IMR-90 (cell line): ENCODE measurements around the gene KRT83. TPM values are rescaled to one million over a fixed set of nuclear protein-coding genes. Genes with fewer than 3 reads are reported as not detected.

ENCODE experiments used
- ATAC-seq: fragments of 200-7000 bp; cut with Tn5 transposase; 2 replicates; pipeline ENCODE4 v1.9.1; 2020; ENCODE audit warnings: low read depth, mild to moderate bottlenecking, moderate library complexity
- BruUV-seq: library from RNA; stranded (reverse); fragments of 400-500 nt; replicated peaks from 2 replicates; lab custom pipeline; 2021; lab: Mats Ljungman, UMichigan
- CTCF ChIA-PET: fragments of 300-600 bp; formaldehyde crosslinking; extraction: SDS; loops from one replicate; lab custom pipeline; 2021; ENCODE audit warnings: antibody characterized with exemption; lab: Yijun Ruan, JAX
- POLR2A ChIA-PET: fragments of 300-600 bp; sonication (Branson Sonifier 250); formaldehyde crosslinking; loops from one replicate; lab custom pipeline; 2022; ENCODE audit warnings: antibody characterized with exemption; ENCODE audit not compliant: unreplicated experiment; lab: Charles Lee
- DNase-seq: peaks from one replicate; pipeline ENCODE4 v3.0.0; 2013
- H2AFZ ChIP-seq: replicated peaks from 2 replicates; pipeline ENCODE3; 2013; ENCODE audit warnings: low read length, mild to moderate bottlenecking; ENCODE audit not compliant: poor library complexity
- H2AK5ac ChIP-seq: 2 replicates; pipeline ENCODE4 v1.6.1; 2013; ENCODE audit warnings: low read depth, low read length, inconsistent platforms
- H2AK9ac ChIP-seq: replicated peaks from 2 replicates; pipeline ENCODE3; 2013; ENCODE audit warnings: mild to moderate bottlenecking, low read depth, low read length, moderate library complexity; ENCODE audit not compliant: poor library complexity
- H2BK120ac ChIP-seq: 2 replicates; pipeline ENCODE4 v1.6.1; 2013; ENCODE audit warnings: low read depth, low read length, inconsistent platforms
- H2BK15ac ChIP-seq: 3 replicates; pipeline ENCODE4 v1.6.1; 2013; ENCODE audit warnings: low read depth, low read length, inconsistent platforms
- H2BK20ac ChIP-seq: 2 replicates; pipeline ENCODE4 v1.6.1; 2013; ENCODE audit warnings: low read depth, mild to moderate bottlenecking, inconsistent platforms, low read length, moderate library complexity
- H2BK5ac ChIP-seq: 2 replicates; pipeline ENCODE4 v1.6.1; 2013; ENCODE audit warnings: mild to moderate bottlenecking, low read depth, low read length, inconsistent platforms; ENCODE audit not compliant: poor library complexity, severe bottlenecking
- H3K14ac ChIP-seq: replicated peaks from 2 replicates; pipeline ENCODE4 v1.6.1; 2013; ENCODE audit warnings: low read depth, low read length, inconsistent platforms
- H3K18ac ChIP-seq: 2 replicates; pipeline ENCODE4 v1.6.1; 2013; ENCODE audit warnings: low read depth, low read length, control low read depth
- H3K23ac ChIP-seq: 2 replicates; pipeline ENCODE4 v1.6.1; 2013; ENCODE audit warnings: low read depth, low read length, inconsistent platforms
- H3K27ac ChIP-seq: 2 replicates; pipeline ENCODE4 v1.5.1; 2013; ENCODE audit warnings: mild to moderate bottlenecking, control low read depth, low read length; ENCODE audit not compliant: insufficient read depth
- H3K27me3 ChIP-seq: 2 replicates; pipeline ENCODE4 v1.6.1; 2013; ENCODE audit warnings: low read length; ENCODE audit not compliant: control insufficient read depth, insufficient read depth
- H3K36me3 ChIP-seq: 2 replicates; pipeline ENCODE4 v1.6.1; 2013; ENCODE audit warnings: low read length, mixed read lengths; ENCODE audit not compliant: control insufficient read depth, insufficient read depth
- H3K4ac ChIP-seq: 2 replicates; pipeline ENCODE4 v1.6.1; 2013; ENCODE audit warnings: low read depth, low read length, inconsistent platforms
- H3K4me1 ChIP-seq: 2 replicates; pipeline ENCODE4 v1.6.1; 2013; ENCODE audit warnings: low read length, mixed read lengths; ENCODE audit not compliant: control insufficient read depth, insufficient read depth
- H3K4me2 ChIP-seq: 2 replicates; pipeline ENCODE4 v1.6.1; 2013; ENCODE audit warnings: low read depth, mild to moderate bottlenecking, control low read depth, low read length, moderate library complexity
- H3K4me3 ChIP-seq: 2 replicates; pipeline ENCODE4 v1.5.1; 2013; ENCODE audit warnings: low read depth, mild to moderate bottlenecking, control low read depth, low read length, moderate library complexity; ENCODE audit not compliant: insufficient read depth
- H3K56ac ChIP-seq: 2 replicates; pipeline ENCODE4 v1.6.1; 2013; ENCODE audit warnings: low read length, inconsistent platforms; ENCODE audit not compliant: insufficient read depth; ENCODE audit errors: extremely low read depth
- H3K79me1 ChIP-seq, 2 experiments: 2 replicates each; pipeline ENCODE4 v1.6.1; 2013; ENCODE audit warnings: low read length in 2 of 2, inconsistent platforms in 1 of 2, low read depth in 1 of 2
- H3K9ac ChIP-seq: 2 replicates; pipeline ENCODE4 v1.6.1; 2013; ENCODE audit warnings: low read depth, low read length, control low read depth
- H3K9me1 ChIP-seq: 2 replicates; pipeline ENCODE4 v1.6.1; 2013; ENCODE audit warnings: low read length, inconsistent platforms; ENCODE audit not compliant: insufficient read depth
- H3K9me3 ChIP-seq: 2 replicates; pipeline ENCODE4 v1.6.1; 2013; ENCODE audit warnings: low read length; ENCODE audit not compliant: control insufficient read depth, insufficient read depth
- H4K20me1 ChIP-seq: 2 replicates; pipeline ENCODE4 v1.6.1; 2013; ENCODE audit warnings: low read length, inconsistent platforms; ENCODE audit not compliant: insufficient read depth
- H4K5ac ChIP-seq: 2 replicates; pipeline ENCODE4 v1.6.1; 2013; ENCODE audit warnings: mild to moderate bottlenecking, low read depth, low read length, control low read depth
- H4K8ac ChIP-seq, 2 experiments: 2 replicates each; pipeline ENCODE4 v1.6.1; 2013; ENCODE audit warnings: low read depth in 2 of 2, low read length in 2 of 2, control low read depth in 1 of 2, inconsistent platforms in 1 of 2
- H4K91ac ChIP-seq: 2 replicates; pipeline ENCODE4 v1.6.1; 2013; ENCODE audit warnings: low read depth, low read length, inconsistent platforms; ENCODE audit not compliant: insufficient read depth
- BHLHE40 ChIP-seq: fragments of 150-350 bp; IDR thresholded peaks from 2 replicates; pipeline ENCODE4 v1.6.1; 2016; ENCODE audit warnings: mild to moderate bottlenecking, low read depth, low read length
- MAZ ChIP-seq: IDR thresholded peaks from 2 replicates; pipeline ENCODE4 v1.6.1; 2012; ENCODE audit warnings: low read depth, mild to moderate bottlenecking, low read length, improper control_type of control experiment, moderate library complexity, borderline replicate concordance
- MXI1 ChIP-seq: IDR thresholded peaks from 2 replicates; pipeline ENCODE4 v1.6.1; 2012; ENCODE audit warnings: low read depth, mild to moderate bottlenecking, low read length, moderate library complexity, borderline replicate concordance
- NFE2L2 ChIP-seq: fragments of 150-350 bp; IDR thresholded peaks from 2 replicates; pipeline ENCODE4 v1.6.1; 2016; ENCODE audit warnings: low read depth, mild to moderate bottlenecking, low read length
- RAD21 ChIP-seq: IDR thresholded peaks from 2 replicates; pipeline ENCODE4 v1.6.1; 2012; ENCODE audit warnings: low read length, improper control_type of control experiment
- RCOR1 ChIP-seq: IDR thresholded peaks from 2 replicates; pipeline ENCODE4 v1.6.1; 2012; ENCODE audit warnings: mild to moderate bottlenecking, low read length, improper control_type of control experiment; ENCODE audit not compliant: insufficient replicate concordance
- RFX5 ChIP-seq: IDR thresholded peaks from 2 replicates; pipeline ENCODE4 v1.8.0; 2012; ENCODE audit warnings: low read depth, mild to moderate bottlenecking, low read length, moderate library complexity
- SMC3 ChIP-seq: fragments of 150-350 bp; IDR thresholded peaks from 2 replicates; pipeline ENCODE4 v1.6.1; 2016; ENCODE audit warnings: low read depth, mild to moderate bottlenecking, antibody characterized with exemption, low read length, moderate library complexity
- WGBS, 2 experiments: methylation state at CpG; one replicate each; pipeline versions ENCODE4 v1.1.5 to v1.1.7; 2013; ENCODE audit warnings: missing lambda C conversion rate in 2 of 2; ENCODE audit not compliant: insufficient read length in 1 of 2; ENCODE audit errors: extremely low coverage in 2 of 2; 5-methylcytosine and 5-hydroxymethylcytosine counted together
- dilution Hi-C: fragments of 300-500 bp; cut with HindIII; formaldehyde crosslinking; loops from one replicate; pipeline ENCODE4 v1.14.3; 2018; ENCODE audit warnings: low sequenced_read_pairs; ENCODE audit not compliant: unreplicated experiment
- in situ Hi-C: fragments of 300-500 bp; cut with MboI; formaldehyde crosslinking; loops from 3 replicates; pipeline ENCODE4 v1.14.3; 2019; ENCODE audit warnings: low sequenced_read_pairs, inconsistent platforms, mixed read lengths
- intact Hi-C: fragments of 100-400 bp; cut with micrococcal nuclease; formaldehyde crosslinking; loops from 2 replicates; pipeline ENCODE4 v1.10.0; 2022
- polyA plus RNA-seq, 3 experiments: library from polyadenylated mRNA; depleted of rRNA; stranded (reverse); fragments of >200 nt; gene quantifications; 2 replicates each; pipeline ENCODE4 v1.2.3, GENCODE V29; 2012; ENCODE audit warnings: low replicate concordance in 1 of 3
- total RNA-seq: library from RNA; depleted of rRNA; stranded (reverse); fragments of >200 nt; gene quantifications from 2 replicates; pipeline ENCODE4 v1.2.3, GENCODE V29; 2012
- TF ChIP-seq, protein P1 (sequence below): fragments of 150-350 bp; IDR thresholded peaks from 2 replicates; pipeline ENCODE4 v1.6.1; 2016; ENCODE audit warnings: low read depth, mild to moderate bottlenecking, low read length, moderate library complexity, borderline replicate concordance

Gene KRT83
- total and polyA plus RNA-seq, 2 of the 4 experiments (the other 2 are of a cell fraction): not detected

DNA sequence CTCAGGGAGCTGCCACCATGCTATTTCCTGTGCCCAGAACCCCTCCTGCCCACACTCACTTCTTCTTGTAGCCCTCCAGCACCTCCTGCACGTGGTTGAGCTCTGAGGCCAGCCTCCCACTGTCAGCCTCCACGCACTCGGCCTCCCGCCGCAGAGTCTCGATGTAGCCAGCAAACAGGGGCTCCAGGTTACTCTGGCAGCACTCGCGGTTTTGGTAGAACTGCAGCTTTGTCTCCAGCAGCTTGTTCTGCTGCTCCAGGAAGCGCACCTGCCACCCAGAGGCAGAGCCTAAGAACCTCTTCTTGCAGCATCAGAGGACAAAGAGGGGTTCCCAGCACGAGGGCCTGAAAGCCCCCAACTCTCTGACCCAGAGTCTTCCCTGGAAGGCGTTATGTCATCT, 2.1 kb downstream of the KRT83 start:
- Histone ChIP-seq H4K91ac (no peak overlapping the region), H3K56ac (no peak overlapping the region), H3K9ac (no peak overlapping the region), H3K18ac (no peak overlapping the region), H4K8ac (no peak overlapping the region), H3K4ac (no peak overlapping the region), H2BK15ac (no peak overlapping the region), H2AK5ac (no peak overlapping the region), H3K9me1 (no peaks in the 10 kb centered on the region), H3K36me3 (no peaks in the 10 kb centered on the region), H3K27me3 (peaks cover 82% of the 10 kb centered on the region), H2BK20ac (no peak overlapping the region), H3K27ac (no peak overlapping the region), H2AFZ (no peak overlapping the region), H3K4me2 (no peak overlapping the region), H4K5ac (no peak overlapping the region), H2BK5ac (no peak overlapping the region), H3K9me3 (no peaks in the 10 kb centered on the region), H3K23ac (no peak overlapping the region), H2AK9ac (no peak overlapping the region), H4K20me1 (no peaks in the 10 kb centered on the region), H3K4me3 (no peak overlapping the region), H3K79me1 (no peaks in the 10 kb centered on the region), H3K4me1 (no peaks in the 10 kb centered on the region), H2BK120ac (no peak overlapping the region), H3K14ac (no peak overlapping the region)
- no peak for ATAC-seq
- no peak for TF ChIP-seq SMC3
- TF ChIP-seq, protein P1, sequence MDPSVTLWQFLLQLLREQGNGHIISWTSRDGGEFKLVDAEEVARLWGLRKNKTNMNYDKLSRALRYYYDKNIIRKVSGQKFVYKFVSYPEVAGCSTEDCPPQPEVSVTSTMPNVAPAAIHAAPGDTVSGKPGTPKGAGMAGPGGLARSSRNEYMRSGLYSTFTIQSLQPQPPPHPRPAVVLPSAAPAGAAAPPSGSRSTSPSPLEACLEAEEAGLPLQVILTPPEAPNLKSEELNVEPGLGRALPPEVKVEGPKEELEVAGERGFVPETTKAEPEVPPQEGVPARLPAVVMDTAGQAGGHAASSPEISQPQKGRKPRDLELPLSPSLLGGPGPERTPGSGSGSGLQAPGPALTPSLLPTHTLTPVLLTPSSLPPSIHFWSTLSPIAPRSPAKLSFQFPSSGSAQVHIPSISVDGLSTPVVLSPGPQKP: no peak
- TF ChIP-seq BHLHE40: no peak
- no peak for TF ChIP-seq RFX5
- TF ChIP-seq RCOR1: no peak
- TF ChIP-seq RAD21: no peak
- TF ChIP-seq MAZ: no peak
- TF ChIP-seq NFE2L2: no peak
- no peak for TF ChIP-seq MXI1
- 62% methylated on average over 5 of the region's 11 CpGs; no CpG with 5 or more reads in 1 of the 2 experiments for WGBS, 2 experiments
- dilution Hi-C loops (no loop called here), intact Hi-C loops (no loop called here), in situ Hi-C loops (no loop called here)
- ChIA-PET CTCF (interaction anchor here (1.3 kb wide), 1 partner anchor 9 kb away, joined by 3 read pairs; no protein-coding TSS in a partner anchor), POLR2A (no interaction called here)
- BruUV-seq: no TSS peak
- DNase-seq: no peak
